Keratinocyte (primary cell): Measurements from ENCODE around the gene MGAT5. TPM values are rescaled to one million over a fixed set of nuclear protein-coding genes. Genes with fewer than 3 reads are reported as not detected.

ENCODE experiments used
- DNase-seq: peaks from one replicate; pipeline ENCODE4 v3.0.0-alpha.2; 2011; ENCODE audit warnings: low read depth, missing footprints, low spot score
- FAIRE-seq: peaks from 2 replicates; lab custom pipeline; 2011; peaks lifted over from hg19 to GRCh38; lab: Jason Lieb, UNC
- H2AFZ ChIP-seq: 2 replicates; pipeline ENCODE4 v1.6.0; 2012; ENCODE audit warnings: low read length, control low read depth, inconsistent platforms; ENCODE audit not compliant: control insufficient read depth
- H3K27ac ChIP-seq: 2 replicates; pipeline ENCODE4 v1.5.1; 2011; ENCODE audit warnings: low read length; ENCODE audit not compliant: control insufficient read depth, insufficient read depth
- H3K27me3 ChIP-seq: 3 replicates; pipeline ENCODE4 v1.6.0; 2011; ENCODE audit warnings: low read length; ENCODE audit not compliant: control insufficient read depth, insufficient read depth; ENCODE audit errors: extremely low read depth
- H3K36me3 ChIP-seq, 2 experiments: 2 replicates in 1 of 2; 3 replicates in 1 of 2; pipeline ENCODE4 v1.5.1; 2011; ENCODE audit warnings: low read length in 2 of 2, mild to moderate bottlenecking in 1 of 2; ENCODE audit not compliant: control insufficient read depth in 2 of 2, insufficient read depth in 2 of 2; ENCODE audit errors: extremely low read depth in 1 of 2
- H3K4me1 ChIP-seq: 3 replicates; pipeline ENCODE4 v1.5.1; 2011; ENCODE audit warnings: low read length; ENCODE audit not compliant: control insufficient read depth, insufficient read depth; ENCODE audit errors: extremely low read depth
- H3K4me2 ChIP-seq: 3 replicates; pipeline ENCODE4 v1.6.0; 2011; ENCODE audit warnings: low read depth, low read length; ENCODE audit not compliant: control insufficient read depth, insufficient read depth; ENCODE audit errors: extremely low read depth
- H3K4me3 ChIP-seq, 3 experiments: fragments of 200-600 bp in 1 of 3; sonication (generic) in 1 of 3; 2 replicates in 2 of 3; 3 replicates in 1 of 3; pipeline ENCODE4 v1.5.1; 2011 to 2016; ENCODE audit warnings: low read length in 3 of 3, mild to moderate bottlenecking in 3 of 3, control low read depth in 2 of 3, inconsistent platforms in 1 of 3, low read depth in 1 of 3, mixed read lengths in 1 of 3, mixed run types in 1 of 3, moderate library complexity in 1 of 3; ENCODE audit not compliant: control insufficient read depth in 2 of 3, insufficient read depth in 2 of 3; ENCODE audit errors: extremely low read depth in 1 of 3
- H3K79me2 ChIP-seq: 2 replicates; pipeline ENCODE4 v1.6.0; 2012; ENCODE audit warnings: low read length; ENCODE audit not compliant: control insufficient read depth, insufficient read depth
- H3K9ac ChIP-seq: 3 replicates; pipeline ENCODE4 v1.6.0; 2011; ENCODE audit warnings: low read length; ENCODE audit not compliant: control insufficient read depth, insufficient read depth; ENCODE audit errors: extremely low read depth
- H3K9me1 ChIP-seq: 3 replicates; pipeline ENCODE4 v1.6.0; 2011; ENCODE audit warnings: low read length; ENCODE audit not compliant: control insufficient read depth, insufficient read depth; ENCODE audit errors: extremely low read depth
- H3K9me3 ChIP-seq: 2 replicates; pipeline ENCODE4 v1.5.1; 2012; ENCODE audit warnings: low read depth, low read length; ENCODE audit not compliant: control insufficient read depth
- H4K20me1 ChIP-seq: 3 replicates; pipeline ENCODE4 v1.6.0; 2011; ENCODE audit warnings: low read length; ENCODE audit not compliant: control insufficient read depth, insufficient read depth; ENCODE audit errors: extremely low read depth
- CTCF ChIP-seq, 3 experiments: IDR thresholded peaks in 1 of 3; conservative IDR thresholded peaks in 1 of 3; optimal IDR thresholded peaks in 1 of 3; 2 replicates in 2 of 3; 3 replicates in 1 of 3; pipeline versions ENCODE3 to v1.5.1; 2011; ENCODE audit warnings: low read length in 3 of 3, mild to moderate bottlenecking in 3 of 3, moderate library complexity in 2 of 3, control low read depth in 1 of 3, inconsistent platforms in 1 of 3; ENCODE audit not compliant: insufficient read depth in 2 of 3; ENCODE audit errors: extremely low read depth in 1 of 3
- EZH2 ChIP-seq: IDR thresholded peaks from one replicate; pipeline ENCODE4 v1.6.1; 2012; ENCODE audit warnings: inconsistent platforms, mild to moderate bottlenecking, low read length, moderate library complexity
- dilution Hi-C: fragments of 300-500 bp; cut with MboI; formaldehyde crosslinking; loops from one replicate; pipeline ENCODE4 v1.7.0; 2020; ENCODE audit warnings: low sequenced_read_pairs; ENCODE audit not compliant: extremely low pct_ligation_motif_present
- polyA plus RNA-seq, 5 experiments: library from polyadenylated mRNA; depleted of rRNA in 3 of 5; stranded (reverse) in 3 of 5; stranded (forward) in 1 of 5; unstranded in 1 of 5; fragments of >200 nt; gene quantifications; 1 replicate in 1 of 5; 2 replicates in 3 of 5; 3 replicates in 1 of 5; pipeline versions ENCODE4 v1.2.1 to v1.2.3, GENCODE V29; 2011 to 2012; ENCODE audit warnings: missing spikeins in 2 of 5, low read depth in 1 of 5, low replicate concordance in 1 of 5

MGAT5 gene
- polyA plus RNA-seq, 1 donor (not counting 4 experiments of a cell fraction or from before 2014, with no cell fraction given), result 23.0 TPM

- dilution Hi-C loops, result no loop called here
- no peak overlapping the region for H3K4me2 ChIP-seq
- no peak overlapping the region for H3K9ac ChIP-seq
- no peak for TF ChIP-seq CTCF (optimal IDR thresholded peaks at IDR 0.05 in 1 of 3, IDR thresholded peaks at IDR 0.05 in 1 of 3, conservative IDR thresholded peaks at IDR 0.05 in 1 of 3; ENCODE audit: extremely low read depth in 1 of 3, insufficient read depth in 2 of 3, low read length in 3 of 3)
- no peak for TF ChIP-seq EZH2
- H3K4me3 ChIP-seq, result no peak overlapping the region
- H3K27me3 ChIP-seq, result no peaks in the 10 kb centered on the region
- H3K9me3 ChIP-seq, result no peaks in the 10 kb centered on the region
- no peaks in the 10 kb centered on the region for H3K9me1 ChIP-seq
- H3K27ac ChIP-seq, result no peak overlapping the region
- FAIRE-seq (no peak), DNase-seq (no peak)
- no peaks in the 10 kb centered on the region for H3K79me2 ChIP-seq
- no peaks in the 10 kb centered on the region for H3K4me1 ChIP-seq
- peaks cover 5 to 12% of the 10 kb centered on the region in 2 experiments for H3K36me3 ChIP-seq
- no peaks in the 10 kb centered on the region for H4K20me1 ChIP-seq
- H2AFZ ChIP-seq, result no peak overlapping the region
Observed at GRCh38 chr2:134359367-134360081, 105.7 kb downstream of the MGAT5 start.

GRCh38 chr2:134360745-134361487 is 107.0 kb downstream of the MGAT5 start:
- Histone ChIP-seq H4K20me1 (no peaks in the 10 kb centered on the region), H3K4me2 (no peak overlapping the region), H3K9me1 (no peaks in the 10 kb centered on the region), H3K36me3 (peaks cover 5 to 10% of the 10 kb centered on the region in 2 experiments), H3K27me3 (no peaks in the 10 kb centered on the region), H2AFZ (no peak overlapping the region), H3K27ac (no peak overlapping the region), H3K79me2 (no peaks in the 10 kb centered on the region), H3K9ac (no peak overlapping the region), H3K9me3 (no peaks in the 10 kb centered on the region), H3K4me3 (no peak overlapping the region), H3K4me1 (peaks cover 10% of the 10 kb centered on the region)
- no peak for DNase-seq
- TF ChIP-seq CTCF (optimal IDR thresholded peaks at IDR 0.05 in 1 of 3, IDR thresholded peaks at IDR 0.05 in 1 of 3, conservative IDR thresholded peaks at IDR 0.05 in 1 of 3; ENCODE audit: extremely low read depth in 1 of 3, insufficient read depth in 2 of 3, low read length in 3 of 3), result no peak
- no peak for TF ChIP-seq EZH2
- no peak for FAIRE-seq
- dilution Hi-C loops, result no loop called here
